ENCODE results near the gene TCAP.

DNA sequence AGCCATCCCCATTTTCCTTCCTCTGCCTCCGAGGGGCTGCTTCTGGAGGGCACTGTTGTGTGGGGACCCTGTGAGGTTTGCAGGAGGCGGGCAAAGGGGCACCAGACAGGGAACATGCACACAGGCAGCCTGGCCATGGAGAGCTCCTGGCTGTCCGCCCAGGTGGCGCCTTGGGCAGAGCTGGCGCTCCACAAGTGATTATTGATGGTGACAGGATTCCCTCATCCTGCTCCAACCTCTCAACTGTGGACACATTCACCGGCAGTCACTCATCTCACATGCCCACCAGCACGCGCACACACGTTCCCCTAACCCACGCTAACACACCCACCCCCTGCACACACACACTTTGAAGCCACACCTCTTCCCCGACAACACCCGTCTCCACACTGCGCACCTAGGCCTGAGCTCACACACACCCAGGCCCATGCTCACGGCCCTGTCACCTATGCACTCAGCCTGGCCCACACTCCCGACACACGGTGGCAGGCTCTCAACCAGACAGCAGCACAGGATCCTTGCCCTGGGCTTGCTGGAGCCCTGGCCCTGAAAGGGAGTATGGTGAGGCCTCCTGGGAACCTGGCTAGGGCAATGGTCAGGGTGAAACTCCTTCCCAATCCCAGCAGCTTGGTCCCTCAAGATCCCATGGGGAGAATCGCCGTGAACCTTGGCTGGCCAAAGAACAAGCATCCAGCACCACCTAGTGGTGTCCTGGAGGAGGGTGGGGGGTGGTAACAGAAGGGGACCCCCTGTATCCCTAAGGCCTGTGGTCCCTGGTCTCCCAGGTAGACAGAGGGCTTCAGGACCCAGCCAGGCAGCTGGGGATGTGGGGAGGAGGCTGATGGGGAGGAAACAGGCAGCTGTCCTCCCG, 6.7 kb downstream of the TCAP start:
- TF ChIP-seq, protein P1, sequence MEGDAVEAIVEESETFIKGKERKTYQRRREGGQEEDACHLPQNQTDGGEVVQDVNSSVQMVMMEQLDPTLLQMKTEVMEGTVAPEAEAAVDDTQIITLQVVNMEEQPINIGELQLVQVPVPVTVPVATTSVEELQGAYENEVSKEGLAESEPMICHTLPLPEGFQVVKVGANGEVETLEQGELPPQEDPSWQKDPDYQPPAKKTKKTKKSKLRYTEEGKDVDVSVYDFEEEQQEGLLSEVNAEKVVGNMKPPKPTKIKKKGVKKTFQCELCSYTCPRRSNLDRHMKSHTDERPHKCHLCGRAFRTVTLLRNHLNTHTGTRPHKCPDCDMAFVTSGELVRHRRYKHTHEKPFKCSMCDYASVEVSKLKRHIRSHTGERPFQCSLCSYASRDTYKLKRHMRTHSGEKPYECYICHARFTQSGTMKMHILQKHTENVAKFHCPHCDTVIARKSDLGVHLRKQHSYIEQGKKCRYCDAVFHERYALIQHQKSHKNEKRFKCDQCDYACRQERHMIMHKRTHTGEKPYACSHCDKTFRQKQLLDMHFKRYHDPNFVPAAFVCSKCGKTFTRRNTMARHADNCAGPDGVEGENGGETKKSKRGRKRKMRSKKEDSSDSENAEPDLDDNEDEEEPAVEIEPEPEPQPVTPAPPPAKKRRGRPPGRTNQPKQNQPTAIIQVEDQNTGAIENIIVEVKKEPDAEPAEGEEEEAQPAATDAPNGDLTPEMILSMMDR (IDR thresholded peaks at IDR 0.05; ENCODE audit: low read length) = peak; percentile 93
- no peak for TF ChIP-seq EZH2 (IDR thresholded peaks at IDR 0.05; ENCODE audit: borderline replicate concordance, low read length)

All from OCI-LY1 (cell line).